ENCODE results near the gene TTLL9. TPM values are rescaled to one million over a fixed set of nuclear protein-coding genes. Genes with fewer than 3 reads are reported as not detected.

TTLL9 gene
- total RNA-seq, 2 donors from 2014 or later = not detected

- Mint-ChIP-seq H3K27ac (no peak overlapping the region), H3K4me1 (ENCODE audit: low read depth in 2 of 2) (peaks cover 15 to 18% of the 10 kb centered on the region in 2 donors), H3K36me3 (no peaks in the 10 kb centered on the region), H3K4me3 (no peak overlapping the region), H3K27me3 (no peaks in the 10 kb centered on the region), H3K9me3 (no peaks in the 10 kb centered on the region)
- DNase-seq (ENCODE audit: low spot score) = no peak
- ATAC-seq = no peak
Observed at GRCh38 chr20:31831771-31832306, 38.6 kb upstream of the TTLL9 start.

GRCh38 chr20:31833130-31833930 lies 37.1 kb upstream of the TTLL9 start:
- no peak for ATAC-seq
- Mint-ChIP-seq H3K4me3 (no peak overlapping the region), H3K27ac (no peak overlapping the region), H3K27me3 (no peaks in the 10 kb centered on the region), H3K36me3 (no peaks in the 10 kb centered on the region), H3K9me3 (no peaks in the 10 kb centered on the region), H3K4me1 (ENCODE audit: low read depth in 2 of 2) (peaks cover 15 to 18% of the 10 kb centered on the region in 2 donors)
- DNase-seq (ENCODE audit: low spot score) = peak; percentile 76

GRCh38 chr20:31833931-31834521 lies 36.4 kb upstream of the TTLL9 start:
- DNase-seq (ENCODE audit: low spot score) (no peak), ATAC-seq (no peak)
- no peaks in the 10 kb centered on the region for H3K36me3 Mint-ChIP-seq
- no peaks in the 10 kb centered on the region for H3K27me3 Mint-ChIP-seq
- H3K9me3 Mint-ChIP-seq = no peaks in the 10 kb centered on the region
- H3K4me1 Mint-ChIP-seq (ENCODE audit: low read depth in 2 of 2) = peaks cover 15 to 18% of the 10 kb centered on the region in 2 donors
- no peak overlapping the region for H3K4me3 Mint-ChIP-seq
- H3K27ac Mint-ChIP-seq = no peak overlapping the region

- H3K27ac Mint-ChIP-seq = no peak overlapping the region
- no peaks in the 10 kb centered on the region for H3K36me3 Mint-ChIP-seq
- DNase-seq (ENCODE audit: low spot score) (no peak), ATAC-seq (peak in 1 of 2 donors; percentile 12)
- no peaks in the 10 kb centered on the region for H3K27me3 Mint-ChIP-seq
- no peaks in the 10 kb centered on the region for H3K9me3 Mint-ChIP-seq
- peak overlapping the region; percentile 61 for H3K4me3 Mint-ChIP-seq
- peaks cover 15 to 18% of the 10 kb centered on the region in 2 donors for H3K4me1 Mint-ChIP-seq (ENCODE audit: low read depth in 2 of 2)
Observed at GRCh38 chr20:31835554-31835953, 34.9 kb upstream of the TTLL9 start.

DNA sequence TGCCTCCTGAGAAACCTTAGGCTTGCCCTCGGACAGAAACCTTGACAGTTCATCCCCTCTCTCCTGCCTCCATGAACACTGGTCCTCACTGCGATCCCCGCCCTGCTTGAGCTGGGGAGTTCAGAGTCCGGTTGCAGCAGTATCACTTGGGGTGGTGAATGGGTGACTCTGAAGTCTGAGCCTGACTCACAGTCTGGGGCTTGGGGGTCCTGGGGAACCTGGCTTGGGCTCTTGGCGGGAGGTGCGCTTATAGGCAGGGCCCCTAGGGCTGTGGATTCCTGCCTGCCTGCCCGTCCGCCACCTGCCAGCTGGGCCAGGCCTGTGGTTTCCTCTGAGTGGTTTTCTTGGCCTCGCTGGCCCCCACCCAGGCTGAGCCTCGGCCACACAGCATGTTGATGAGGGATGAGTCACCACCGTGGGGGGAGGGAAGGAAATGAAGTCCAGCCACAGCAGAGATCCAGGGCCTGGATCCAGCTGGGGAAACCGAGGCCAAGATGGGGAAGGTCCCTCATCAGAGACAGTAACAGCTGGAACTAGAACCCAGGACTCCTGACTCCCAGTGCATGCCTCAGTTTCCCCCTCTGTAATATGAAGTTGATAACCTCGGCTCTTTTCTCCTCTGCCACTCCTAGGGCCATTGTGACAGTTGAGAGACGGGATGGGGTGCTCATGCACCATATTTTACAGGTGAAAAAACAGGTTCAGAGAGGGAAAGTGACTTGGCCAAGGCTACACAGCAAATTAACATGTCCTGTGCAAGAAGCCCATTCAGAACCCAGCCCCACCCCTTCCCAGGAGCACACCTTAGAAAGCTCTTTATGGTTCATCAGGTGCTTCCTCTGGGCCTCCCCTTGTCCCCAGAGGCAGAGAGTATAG lies 34.2 kb upstream of the TTLL9 start:
- DNase-seq (ENCODE audit: low spot score) (peak; percentile 86), ATAC-seq (peak; percentile 91 to 92)
- Mint-ChIP-seq H3K27me3 (no peaks in the 10 kb centered on the region), H3K4me1 (ENCODE audit: low read depth in 2 of 2) (peaks cover 15 to 18% of the 10 kb centered on the region in 2 donors), H3K4me3 (peak overlapping the region; percentile 61), H3K27ac (peak overlapping the region in 1 of 2 donors; percentile 33), H3K36me3 (no peaks in the 10 kb centered on the region), H3K9me3 (no peaks in the 10 kb centered on the region)

- DNase-seq (ENCODE audit: low spot score) (no peak), ATAC-seq (no peak)
- Mint-ChIP-seq H3K36me3 (no peaks in the 10 kb centered on the region), H3K9me3 (no peaks in the 10 kb centered on the region), H3K4me1 (ENCODE audit: low read depth in 2 of 2) (peaks cover 15 to 18% of the 10 kb centered on the region in 2 donors), H3K27ac (no peak overlapping the region), H3K4me3 (no peak overlapping the region), H3K27me3 (no peaks in the 10 kb centered on the region)
Observed at GRCh38 chr20:31836853-31837608, 33.4 kb upstream of the TTLL9 start.

DNA sequence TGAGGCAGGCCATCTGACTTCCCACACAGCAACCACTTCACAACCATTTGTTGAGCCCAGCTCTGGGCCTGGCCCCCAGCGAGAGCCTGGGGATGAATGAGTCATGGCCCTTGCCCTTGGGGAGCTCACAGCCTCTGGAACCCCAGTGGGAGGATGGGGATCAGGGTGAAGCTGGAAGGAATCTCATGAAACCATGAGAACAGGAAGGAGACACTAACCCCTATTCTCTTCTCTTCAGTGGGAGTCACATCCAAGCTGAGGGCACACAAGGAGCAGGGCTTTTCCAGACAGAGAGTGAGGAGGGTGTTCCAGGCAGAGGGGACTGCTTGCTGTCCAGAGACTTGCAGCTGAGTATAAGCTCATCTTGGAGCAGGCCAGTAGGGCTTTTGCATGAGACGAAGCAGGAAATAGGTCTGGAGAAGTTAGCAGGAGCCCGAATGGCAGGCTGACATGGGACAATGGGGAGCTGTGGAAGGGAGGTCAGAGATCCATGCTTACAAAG lies 32.5 kb upstream of the TTLL9 start:
- ATAC-seq = no peak
- Mint-ChIP-seq H3K4me3 (no peak overlapping the region), H3K27me3 (no peaks in the 10 kb centered on the region), H3K4me1 (ENCODE audit: low read depth in 2 of 2) (peaks cover 15 to 18% of the 10 kb centered on the region in 2 donors), H3K36me3 (no peaks in the 10 kb centered on the region), H3K9me3 (no peaks in the 10 kb centered on the region), H3K27ac (no peak overlapping the region)
- no peak for DNase-seq (ENCODE audit: low spot score)

DNA sequence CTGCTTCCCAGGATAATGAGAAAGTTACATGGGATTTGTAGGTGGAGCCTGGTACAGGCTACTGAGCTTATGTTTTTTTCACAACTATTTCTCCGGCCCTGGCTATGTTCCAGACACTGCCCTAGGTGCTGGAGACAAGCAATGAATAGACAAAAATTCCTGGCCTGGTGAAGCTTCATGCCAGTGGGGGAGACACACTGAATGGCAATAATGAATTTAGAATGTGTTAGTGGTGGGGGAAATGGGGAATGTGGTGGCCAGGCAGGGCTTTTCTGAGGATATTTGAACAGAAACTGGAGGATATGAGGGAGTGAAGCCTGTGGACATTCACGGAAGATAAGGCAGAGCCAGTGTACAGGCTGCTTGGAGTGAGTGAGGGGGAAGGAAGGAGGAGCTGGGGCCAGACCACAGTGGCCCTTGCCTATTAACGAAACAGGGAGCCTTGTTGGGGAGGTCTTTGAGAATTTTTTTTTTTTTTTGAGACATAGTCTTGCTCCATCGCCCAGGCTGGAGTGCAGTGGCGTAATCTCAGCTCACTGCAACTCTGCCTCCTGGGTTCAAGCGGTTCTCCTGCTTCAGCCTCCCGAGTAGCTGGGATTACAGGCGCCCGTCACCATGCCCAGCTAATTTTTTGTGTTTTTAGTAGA lies 31.7 kb upstream of the TTLL9 start:
- Mint-ChIP-seq H3K27ac (no peak overlapping the region), H3K4me1 (ENCODE audit: low read depth in 2 of 2) (peaks cover 14 to 15% of the 10 kb centered on the region in 2 donors), H3K36me3 (no peaks in the 10 kb centered on the region), H3K27me3 (no peaks in the 10 kb centered on the region), H3K4me3 (no peak overlapping the region), H3K9me3 (no peaks in the 10 kb centered on the region)
- DNase-seq (ENCODE audit: low spot score) (no peak), ATAC-seq (no peak)

DNA sequence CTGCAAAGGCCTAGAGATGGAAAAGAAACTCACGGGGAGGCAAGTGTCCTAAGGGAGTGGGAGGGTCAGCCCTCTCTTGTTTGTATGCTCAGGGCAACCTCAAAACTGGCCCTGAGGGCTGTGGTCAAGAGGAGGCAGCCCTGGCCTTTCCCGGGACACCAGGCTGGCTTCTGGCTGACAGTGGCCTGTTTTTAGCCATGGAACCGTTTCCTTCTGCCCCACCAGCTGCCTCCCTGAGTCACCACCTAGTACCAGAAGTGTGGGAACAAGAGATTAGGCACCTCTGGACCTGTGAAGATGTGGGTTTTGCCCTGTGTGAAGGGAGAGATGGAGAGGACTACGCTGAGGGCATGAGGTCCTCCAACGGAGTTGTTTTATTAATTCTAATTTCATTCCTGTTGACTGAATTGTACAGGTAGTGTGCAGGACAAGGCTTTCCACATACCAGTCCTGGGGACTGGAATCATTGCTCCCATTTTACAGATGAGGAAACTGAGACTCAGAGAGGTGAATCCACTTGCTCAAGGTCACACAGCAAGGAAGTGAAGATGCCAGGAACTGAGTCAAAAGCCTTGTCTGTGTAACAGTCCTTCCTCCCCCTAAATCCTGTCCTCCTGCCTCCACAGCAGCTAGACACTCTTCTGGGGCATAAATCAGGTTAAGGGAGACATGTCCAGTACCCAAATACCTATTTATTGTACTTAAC lies 30.5 kb upstream of the TTLL9 start:
- Mint-ChIP-seq H3K27ac (no peak overlapping the region), H3K4me1 (ENCODE audit: low read depth in 2 of 2) (peaks cover 10 to 12% of the 10 kb centered on the region in 2 donors), H3K27me3 (no peaks in the 10 kb centered on the region), H3K4me3 (no peak overlapping the region), H3K9me3 (no peaks in the 10 kb centered on the region), H3K36me3 (no peaks in the 10 kb centered on the region)
- DNase-seq (ENCODE audit: low spot score) (no peak), ATAC-seq (no peak)

DNA sequence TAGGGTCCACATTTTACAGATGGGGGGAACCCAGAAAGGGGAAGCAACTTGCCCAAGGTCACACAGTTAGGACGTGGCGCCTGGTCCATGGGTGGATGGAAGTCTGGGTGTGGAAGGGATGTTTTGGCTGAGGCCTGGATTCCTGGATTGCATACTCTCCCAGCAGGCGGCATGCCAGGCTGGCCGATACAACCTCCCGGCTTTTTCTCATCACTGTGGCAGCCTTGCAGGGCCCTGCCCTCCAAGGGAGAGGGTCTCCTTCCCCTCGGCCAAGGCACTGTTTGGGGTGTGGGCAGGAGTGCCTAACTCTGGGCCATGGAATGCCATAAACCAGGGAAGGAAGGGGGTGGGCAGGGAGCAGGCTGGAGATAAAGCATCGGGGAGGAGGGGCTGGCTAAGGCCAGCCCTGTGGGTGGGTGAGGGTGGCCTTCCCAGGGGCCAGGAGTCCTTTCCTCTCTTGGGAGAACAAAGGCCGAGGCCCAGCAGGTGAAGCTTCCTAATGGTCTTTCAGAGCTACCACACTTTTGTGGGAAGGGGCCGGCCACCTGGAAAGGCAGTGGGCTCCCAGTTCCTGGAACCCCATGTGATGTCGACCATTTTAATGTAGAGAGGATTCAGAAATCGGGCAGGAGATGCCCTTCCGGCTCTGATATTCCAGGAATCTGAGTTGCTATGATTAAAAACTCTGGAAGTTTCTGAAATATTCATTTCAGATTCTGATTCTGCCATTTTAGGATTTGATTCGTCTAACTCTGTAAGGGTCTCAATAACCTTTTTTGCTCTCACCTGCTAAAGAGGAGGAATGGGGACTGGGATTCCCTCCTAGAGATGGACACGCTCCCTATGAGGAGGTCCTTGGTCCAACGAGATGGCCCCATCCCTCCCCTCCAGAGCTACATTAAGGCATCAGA lies 29.3 kb upstream of the TTLL9 start:
- peaks cover 3% of the 10 kb centered on the region in 2 donors for H3K4me1 Mint-ChIP-seq (ENCODE audit: low read depth in 2 of 2)
- no peak overlapping the region for H3K4me3 Mint-ChIP-seq
- ATAC-seq (no peak), DNase-seq (ENCODE audit: low spot score) (no peak)
- no peak overlapping the region for H3K27ac Mint-ChIP-seq
- no peaks in the 10 kb centered on the region for H3K36me3 Mint-ChIP-seq
- H3K9me3 Mint-ChIP-seq = no peaks in the 10 kb centered on the region
- H3K27me3 Mint-ChIP-seq = no peaks in the 10 kb centered on the region

DNA sequence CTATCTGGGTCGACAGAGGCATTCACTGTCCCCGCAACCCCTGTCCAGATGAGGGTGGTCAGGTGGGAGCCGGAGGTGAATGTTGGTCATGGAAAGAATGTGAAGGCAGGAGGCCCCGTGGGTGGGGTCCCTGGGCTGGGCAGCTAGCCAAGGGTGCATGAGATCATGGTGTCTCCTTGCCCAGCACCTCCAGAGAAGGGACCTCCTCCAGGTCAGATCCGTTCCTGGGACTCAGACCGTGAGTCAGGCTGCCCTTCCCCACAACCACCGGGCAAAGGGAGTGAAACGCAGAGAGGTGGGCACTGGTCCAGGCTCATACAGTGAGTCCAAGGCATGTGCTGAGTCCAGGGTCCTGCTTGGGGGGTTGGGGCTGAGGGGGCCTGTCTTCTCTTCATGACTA lies 28.5 kb upstream of the TTLL9 start:
- no peaks in the 10 kb centered on the region for H3K4me1 Mint-ChIP-seq (ENCODE audit: low read depth in 2 of 2)
- H3K4me3 Mint-ChIP-seq = no peak overlapping the region
- no peaks in the 10 kb centered on the region for H3K36me3 Mint-ChIP-seq
- ATAC-seq (no peak), DNase-seq (ENCODE audit: low spot score) (no peak)
- no peaks in the 10 kb centered on the region for H3K27me3 Mint-ChIP-seq
- H3K27ac Mint-ChIP-seq = no peak overlapping the region
- H3K9me3 Mint-ChIP-seq = no peaks in the 10 kb centered on the region

Data from natural killer cell treated with Interleukin-12 subunit alpha and Interleukin-12 subunit beta and Interleukin-15 and Interleukin-18, amount 100 ng/mL, for 72 hours (primary cell).